Right ventricle myocardium superior (tissue), 1 donor: ENCODE data around the gene MDM1. TPM values are rescaled to one million over a fixed set of nuclear protein-coding genes. Genes with fewer than 3 reads are reported as not detected.
A peak's percentile ranks its signal among the peaks of the same experiment; 100 is the strongest.

Experiments
- ATAC-seq: fragments of 200-7000 bp; cut with Tn5 transposase; one replicate; pipeline ENCODE4 v1.9.1; 2020; ENCODE audit warnings: mild to moderate bottlenecking; ENCODE audit not compliant: poor library complexity
- DNase-seq: peaks from one replicate; pipeline ENCODE4 v3.0.0-alpha.2; 2020
- intact Hi-C: fragments of 100-400 bp; cut with DNase I; formaldehyde crosslinking; loops from one replicate; pipeline ENCODE4 v1.11.2; 2022
- total RNA-seq: library from RNA; stranded (reverse); fragmentation: NEBNext Ultra II Directional; extraction: Animal tissue kit (Norgen Biotek cat#: 25700); gene quantifications from one replicate; pipeline ENCODE4 v1.2.1, GENCODE V29; 2021
- donor health status: DM: no; HTN: yes; CAD: no; lungs with severe emphysema.

MDM1 gene
- total RNA-seq, 1 donor from 2014 or later = 7.3 TPM

DNA sequence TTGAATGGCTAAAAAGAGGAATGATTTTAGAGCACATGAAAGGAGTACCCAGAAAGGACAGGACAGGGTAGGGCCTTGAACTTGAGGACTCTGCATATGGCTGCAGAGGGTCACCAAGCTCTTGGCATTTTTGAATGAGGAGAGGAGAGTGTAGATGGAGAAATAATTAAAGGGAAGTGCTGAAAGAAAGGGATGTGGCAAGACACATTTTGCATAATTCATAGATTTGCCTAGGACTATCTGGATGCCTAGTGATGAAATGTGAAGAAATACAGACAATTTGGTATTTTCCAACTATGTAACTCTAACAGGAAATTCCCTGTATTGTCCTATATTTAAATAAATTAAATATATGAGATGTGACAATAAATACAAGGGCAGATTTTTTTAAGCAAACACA is 27.5 kb upstream of the MDM1 start:
- intact Hi-C loops = loop anchor here (5.0 kb wide), 1 partner anchor 328 kb away; the partner anchor contains the start of gene NUP107
- ATAC-seq = no peak

DNA sequence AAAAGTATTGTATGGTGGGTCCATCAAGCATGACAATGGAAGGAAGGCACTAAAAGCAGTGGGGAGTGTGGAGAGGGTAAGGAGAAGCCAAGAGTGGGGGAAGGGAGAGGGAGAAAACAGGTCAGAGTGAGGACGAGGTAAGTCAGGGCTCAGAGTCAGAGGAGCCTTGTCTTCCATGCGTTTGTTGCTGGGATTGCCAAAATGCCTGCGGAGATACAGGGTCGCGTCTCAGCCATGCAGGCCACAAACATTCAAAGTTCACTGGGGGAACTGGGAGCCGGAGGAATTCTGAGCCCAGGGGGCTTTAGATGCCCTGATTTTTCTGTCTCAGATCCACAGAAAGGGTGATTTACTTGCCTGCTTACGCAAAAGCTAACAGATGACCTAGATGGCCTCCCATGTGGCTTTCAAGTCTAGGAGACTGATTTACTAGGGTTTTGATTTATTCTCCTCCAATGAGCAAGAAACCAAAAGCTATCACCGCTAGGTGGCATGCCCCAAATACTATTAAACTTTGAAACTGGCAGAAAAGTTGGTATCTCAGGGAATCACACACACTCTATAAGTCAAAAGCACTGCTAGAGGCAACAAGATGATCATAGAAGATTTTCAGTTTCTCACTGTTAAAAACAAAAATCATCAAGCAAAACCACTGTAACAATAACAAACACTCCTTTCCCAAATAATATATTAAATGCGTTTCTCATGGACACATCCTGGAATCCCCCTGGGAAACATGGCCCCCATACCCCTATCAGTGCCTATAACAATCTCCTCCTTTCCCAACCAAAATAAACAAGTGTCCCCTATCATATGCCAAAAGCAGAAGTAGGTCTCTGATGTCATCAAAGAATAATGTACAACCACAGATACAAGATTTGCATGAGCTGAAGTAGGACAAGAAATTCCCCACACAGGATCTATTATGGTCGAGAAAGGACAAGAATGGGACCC is 26.6 kb upstream of the MDM1 start:
- peak; percentile 93 for ATAC-seq
- DNase-seq = no peak
- intact Hi-C loops = loop anchor here (5.0 kb wide), 1 partner anchor 328 kb away; the partner anchor contains the start of gene NUP107

More for the DNA sequence above, 27.5 kb upstream of the MDM1 start:
- no peak for DNase-seq

DNA sequence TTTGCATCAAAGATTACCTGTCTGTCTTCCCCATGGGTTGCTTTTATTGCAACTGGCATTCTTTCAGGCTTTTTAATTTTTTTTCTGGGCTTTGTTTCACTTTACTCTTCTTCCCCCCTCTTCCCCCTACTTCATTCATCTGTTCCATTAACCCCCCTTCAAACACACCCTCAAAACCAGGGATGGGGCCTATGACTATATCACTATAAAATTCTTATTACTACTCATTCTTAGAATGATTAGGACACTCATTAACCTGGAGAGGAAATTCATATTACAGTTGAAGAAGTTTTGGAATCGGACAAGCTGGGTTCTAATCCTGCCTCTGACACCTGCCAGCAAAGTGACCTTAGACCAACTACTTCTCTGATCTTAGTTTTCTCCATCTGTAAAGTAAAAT is 24.8 kb upstream of the MDM1 start:
- intact Hi-C loops = loop anchor here (5.0 kb wide), 1 partner anchor 330 kb away; the partner anchor contains the start of gene NUP107
- DNase-seq (no peak), ATAC-seq (no peak)

DNA sequence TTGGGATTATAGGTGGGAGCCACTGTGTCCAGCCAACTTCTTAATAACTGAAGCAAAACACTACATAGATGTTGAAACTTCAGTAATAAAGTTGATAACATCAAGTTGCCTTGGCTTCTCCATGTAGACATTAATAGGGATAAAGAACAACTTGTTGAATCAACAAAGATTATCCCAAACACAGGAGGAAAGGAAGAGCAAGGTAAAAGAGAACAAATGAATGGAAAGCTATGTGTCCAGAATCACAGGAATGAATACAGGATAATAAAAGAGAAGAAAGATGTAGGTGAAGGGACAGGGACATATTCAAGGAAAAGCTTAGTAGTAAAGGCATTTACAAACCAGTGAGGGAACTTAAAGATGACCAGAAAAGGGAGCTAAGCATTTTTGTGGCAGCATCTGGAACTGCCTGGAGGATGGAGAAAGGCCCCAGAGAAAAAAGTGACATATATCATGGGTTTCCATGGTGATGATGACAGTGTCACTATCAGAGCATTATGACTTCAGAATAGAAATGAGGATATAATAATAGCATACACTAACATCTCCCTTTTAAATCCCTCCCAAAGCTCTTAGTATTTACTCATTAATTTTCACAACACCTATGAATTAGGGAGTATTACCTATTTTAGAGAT is 24.0 kb upstream of the MDM1 start:
- ATAC-seq (no peak), DNase-seq (no peak)
- intact Hi-C loops = loop anchor here (5.0 kb wide), 1 partner anchor 331 kb away; the partner anchor contains the start of gene NUP107

DNA sequence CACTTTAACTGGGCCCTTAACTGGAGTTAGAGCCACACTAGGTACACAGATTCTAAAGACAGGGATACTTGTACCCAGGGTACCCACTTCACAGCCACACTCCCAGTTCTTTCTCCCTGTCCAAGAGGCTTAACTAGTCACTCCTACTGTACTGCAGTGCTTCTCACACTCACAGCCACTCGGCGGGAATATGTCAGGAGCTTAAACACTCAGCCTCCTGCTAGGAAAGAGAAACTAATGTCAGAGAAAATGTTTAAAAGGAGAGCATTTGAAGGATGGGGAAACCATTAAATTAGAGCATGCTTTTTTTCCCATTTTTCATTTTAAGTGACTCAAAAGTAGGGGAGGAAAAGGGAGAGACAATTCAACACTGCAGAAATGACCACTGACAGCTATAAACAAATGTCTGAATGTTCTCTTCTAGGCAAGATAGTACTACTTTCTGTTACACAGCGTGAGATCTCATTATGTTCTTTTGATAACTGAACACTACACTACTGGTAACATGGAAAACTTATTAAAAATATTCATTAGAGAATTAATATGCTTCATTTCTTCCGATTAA is 22.9 kb upstream of the MDM1 start:
- ATAC-seq = no peak
- intact Hi-C loops = loop anchor here (5.0 kb wide), 1 partner anchor 332 kb away; the partner anchor contains the start of gene NUP107
- DNase-seq = no peak

DNA sequence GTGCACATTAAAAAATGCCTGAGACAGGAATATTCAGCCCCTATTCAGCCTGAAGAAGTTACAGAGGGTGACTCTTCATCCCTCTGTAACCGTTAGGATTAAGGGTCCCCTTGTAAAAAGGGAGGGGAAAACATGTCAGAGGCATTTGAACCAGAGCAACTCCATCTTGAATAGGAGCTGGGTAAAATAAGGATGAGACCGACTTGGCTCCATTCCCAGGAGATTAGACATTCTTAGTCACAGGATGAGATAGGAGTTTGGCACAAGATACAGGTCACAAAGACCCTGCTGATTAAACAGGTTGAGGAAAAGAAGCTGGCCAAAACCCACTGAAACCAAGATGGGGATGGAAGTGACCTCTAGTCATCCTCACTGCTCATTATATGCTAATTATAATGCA is 19.9 kb upstream of the MDM1 start:
- intact Hi-C loops = no loop called here
- no peak for ATAC-seq
- DNase-seq = no peak

DNA sequence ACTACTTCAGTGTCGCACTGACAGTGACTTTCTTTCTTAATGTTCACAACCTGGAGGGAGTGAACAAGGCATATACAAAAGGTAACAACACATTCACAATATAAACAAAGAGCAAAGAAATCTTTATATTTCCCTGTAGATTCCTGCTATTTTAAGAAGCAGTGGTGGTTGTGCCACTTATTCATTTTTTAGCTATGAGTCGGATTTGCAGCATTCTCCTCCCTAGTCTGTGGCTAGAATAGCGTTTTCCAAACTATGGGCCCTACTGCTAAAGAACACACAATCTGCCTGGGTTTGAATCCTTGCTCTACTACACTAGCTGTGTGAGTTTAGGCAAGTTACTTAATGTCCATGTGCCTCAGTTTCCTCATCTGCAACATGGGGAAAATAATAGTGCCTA is 18.6 kb upstream of the MDM1 start:
- DNase-seq (no peak), ATAC-seq (no peak)
- intact Hi-C loops = no loop called here

DNA sequence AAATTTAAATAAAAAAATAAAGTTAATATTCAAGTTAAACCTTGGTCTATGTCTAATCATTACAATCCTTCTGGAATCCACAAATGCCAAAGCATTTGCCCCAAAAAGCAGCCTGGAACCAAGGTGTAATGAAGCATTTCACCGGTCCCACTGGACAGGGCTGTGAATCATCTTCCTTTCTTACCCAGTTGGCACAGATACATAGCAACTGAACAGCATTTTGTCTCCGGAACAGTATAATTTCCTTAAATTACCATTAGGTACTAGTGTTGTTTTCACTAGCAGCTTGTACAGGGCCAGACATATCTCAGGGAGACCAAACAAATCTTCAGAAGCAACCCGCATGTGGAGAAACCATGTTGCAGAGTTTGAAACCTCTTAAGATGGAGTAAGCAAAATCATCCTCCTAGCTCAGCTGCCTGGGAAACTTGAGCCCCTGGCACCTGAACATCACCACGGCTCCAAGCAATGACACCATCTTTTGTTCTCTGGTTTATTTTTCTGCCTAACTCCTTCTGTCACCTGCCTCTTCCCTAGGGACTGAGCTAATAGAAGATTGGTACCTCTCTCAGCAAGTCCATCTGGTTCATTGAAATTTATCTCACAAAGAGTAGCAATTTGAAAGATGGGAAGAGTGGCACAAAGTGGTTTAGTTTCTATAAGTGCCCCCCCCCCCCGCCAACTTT is 17.9 kb upstream of the MDM1 start:
- DNase-seq (no peak), ATAC-seq (no peak)
- intact Hi-C loops = no loop called here

DNA sequence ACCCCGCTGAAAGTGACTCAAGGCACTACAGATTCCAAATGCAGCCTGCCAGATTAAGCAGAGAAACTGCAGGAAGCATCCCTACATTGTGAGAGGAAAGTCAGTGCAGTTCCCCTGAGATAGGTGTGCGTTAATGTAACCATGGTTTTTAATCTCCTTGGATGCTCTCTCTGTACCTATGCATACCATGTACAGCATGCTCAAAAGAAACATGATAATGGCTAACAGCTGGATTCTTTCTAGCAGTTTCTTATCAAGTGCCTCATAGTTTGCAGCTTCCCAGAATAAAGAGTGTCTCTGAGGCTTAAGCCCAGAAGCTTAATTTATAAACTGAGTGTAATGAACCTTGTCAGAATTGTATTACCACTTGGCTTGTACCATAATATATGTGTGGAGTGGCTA is 17.1 kb upstream of the MDM1 start:
- no peak for ATAC-seq
- no peak for DNase-seq
- intact Hi-C loops = no loop called here

DNA sequence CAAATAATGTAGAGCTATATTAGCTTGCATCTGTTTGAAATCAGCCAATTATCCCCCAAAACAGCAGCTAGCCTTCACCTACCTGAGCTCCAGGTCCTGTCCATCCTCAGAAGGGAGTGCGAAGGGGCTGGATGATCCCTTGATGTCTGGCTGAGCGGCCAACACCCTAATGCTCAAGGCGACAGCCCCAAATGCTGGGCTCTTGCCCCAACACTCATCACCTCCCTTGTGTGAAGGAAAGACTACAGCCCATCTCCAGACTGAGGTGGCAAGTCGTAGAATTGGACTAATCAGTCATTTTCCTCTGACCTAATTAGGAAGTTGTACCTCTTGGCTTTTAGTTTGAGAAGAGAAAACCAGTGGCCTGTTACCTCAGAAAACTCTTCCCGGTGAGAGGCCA is 16.3 kb upstream of the MDM1 start:
- intact Hi-C loops = no loop called here
- ATAC-seq (no peak), DNase-seq (no peak)

DNA sequence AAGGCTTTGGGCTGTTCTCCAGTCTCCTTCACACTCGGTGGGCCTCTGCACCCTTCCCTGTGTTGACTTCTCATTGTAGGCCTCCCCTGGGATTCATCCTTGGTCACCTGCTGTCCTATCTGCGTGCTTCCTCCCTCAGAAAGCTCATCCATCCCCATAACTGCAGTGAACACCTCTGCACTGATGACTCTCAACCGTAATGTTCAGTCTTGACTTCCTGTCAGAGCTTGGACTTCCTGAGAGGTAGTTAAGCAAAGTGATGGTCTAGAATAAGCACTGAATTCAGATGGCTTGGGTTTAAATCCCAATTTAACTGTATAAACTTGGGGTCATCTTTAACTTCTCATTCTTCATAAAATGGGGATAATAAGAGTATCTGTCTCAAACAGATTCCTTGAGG is 13.6 kb upstream of the MDM1 start:
- intact Hi-C loops = no loop called here
- DNase-seq = no peak
- no peak for ATAC-seq

DNA sequence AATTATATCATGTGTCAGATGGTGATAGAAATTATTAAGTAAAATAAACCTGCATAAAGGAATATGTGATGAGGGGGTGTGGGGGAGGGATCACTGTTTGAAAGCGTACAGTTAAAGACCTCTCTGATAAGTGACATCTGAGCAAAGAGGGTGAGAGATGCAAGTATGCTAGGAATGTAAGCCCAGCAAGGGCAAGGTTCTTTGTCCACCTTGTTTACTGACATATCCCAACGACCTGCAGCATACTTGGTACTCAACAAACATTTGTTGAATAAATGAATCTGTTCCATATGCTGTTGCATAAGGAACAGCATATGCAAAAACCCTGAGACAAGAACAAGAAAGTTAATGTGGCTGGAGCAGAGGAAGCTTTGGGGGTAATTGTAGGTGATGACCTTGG is 12.0 kb upstream of the MDM1 start:
- no peak for DNase-seq
- intact Hi-C loops = no loop called here
- no peak for ATAC-seq

DNA sequence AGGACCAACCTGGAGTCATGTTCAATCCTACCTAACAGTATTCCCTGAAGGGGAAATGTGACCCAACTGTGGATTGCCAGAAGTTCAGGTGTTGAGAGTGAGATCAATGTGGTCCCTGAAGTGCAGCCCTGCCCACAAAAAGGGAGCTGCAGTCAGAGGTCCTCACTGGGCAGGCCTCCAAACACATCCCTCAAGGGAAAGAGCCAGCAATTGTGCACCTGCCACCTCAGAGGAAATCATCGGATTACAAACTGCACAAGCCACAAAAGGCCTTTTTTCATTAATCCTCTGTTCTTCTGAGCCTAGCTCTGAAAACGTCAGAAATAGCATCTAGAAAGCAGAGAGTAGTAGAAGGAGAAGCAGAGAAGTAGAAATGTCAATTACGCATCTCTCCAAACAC is 10.8 kb upstream of the MDM1 start:
- intact Hi-C loops = no loop called here
- no peak for DNase-seq
- ATAC-seq = no peak

DNA sequence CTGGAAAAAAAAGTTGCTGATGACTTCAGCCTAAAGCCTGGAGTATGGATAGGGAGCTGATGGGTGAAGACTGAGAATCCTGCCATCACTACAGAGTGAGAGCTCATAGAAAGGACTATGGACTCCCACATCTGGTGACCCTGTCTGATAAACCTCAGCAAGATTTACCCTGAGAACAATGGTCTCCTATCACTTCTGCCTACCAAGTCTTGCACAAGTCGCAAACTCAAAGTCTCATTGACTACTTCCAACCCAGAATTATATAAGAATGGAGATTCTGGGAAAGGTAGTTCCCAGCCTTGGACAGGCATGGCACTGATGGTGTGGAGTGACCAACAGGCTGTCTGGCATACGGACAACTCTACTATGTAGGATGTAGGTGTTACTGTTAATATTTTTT is 9.7 kb upstream of the MDM1 start:
- ATAC-seq = no peak
- DNase-seq = no peak
- intact Hi-C loops = no loop called here

DNA sequence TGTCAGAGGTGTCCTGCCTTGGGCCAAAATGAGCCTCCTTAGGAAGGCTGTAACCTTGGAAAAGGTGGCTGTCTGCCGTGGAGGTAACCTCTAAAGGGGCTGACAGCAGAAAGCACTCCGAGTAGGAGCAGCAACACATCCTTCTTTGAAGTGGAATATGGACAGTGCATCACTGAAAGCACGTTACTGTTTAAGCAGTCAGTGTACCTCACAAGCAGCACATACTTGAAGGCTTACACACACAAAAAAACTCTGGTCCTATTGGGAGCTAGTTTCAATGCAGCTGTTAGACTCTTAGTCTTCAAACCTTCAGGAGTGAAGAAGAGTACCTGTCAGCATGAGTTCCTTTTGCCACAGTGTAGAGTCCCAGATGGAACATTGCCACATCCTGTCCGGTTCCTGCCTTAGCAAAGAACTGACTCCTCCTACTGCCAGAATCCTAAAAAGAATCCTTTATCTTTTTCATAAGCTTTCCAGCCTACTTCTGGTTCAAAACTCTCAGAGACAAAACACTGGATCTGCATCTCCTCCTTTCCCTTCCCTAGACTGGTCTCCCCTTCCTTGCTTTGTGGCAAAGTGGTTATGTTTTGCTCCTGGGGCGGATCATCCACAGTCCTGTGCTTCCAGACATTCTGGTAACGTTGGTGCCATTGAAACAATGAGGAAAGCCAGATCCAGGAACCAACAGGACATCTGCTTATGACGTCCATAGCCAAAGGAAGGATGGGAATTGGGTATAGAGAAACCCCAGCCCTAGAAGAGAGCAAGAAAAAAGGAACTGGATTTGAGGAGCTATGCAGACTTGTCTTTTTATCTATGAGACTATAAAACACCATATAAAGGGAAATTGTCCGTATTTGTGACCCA is 8.5 kb upstream of the MDM1 start:
- intact Hi-C loops = no loop called here
- no peak for DNase-seq
- no peak for ATAC-seq

DNA sequence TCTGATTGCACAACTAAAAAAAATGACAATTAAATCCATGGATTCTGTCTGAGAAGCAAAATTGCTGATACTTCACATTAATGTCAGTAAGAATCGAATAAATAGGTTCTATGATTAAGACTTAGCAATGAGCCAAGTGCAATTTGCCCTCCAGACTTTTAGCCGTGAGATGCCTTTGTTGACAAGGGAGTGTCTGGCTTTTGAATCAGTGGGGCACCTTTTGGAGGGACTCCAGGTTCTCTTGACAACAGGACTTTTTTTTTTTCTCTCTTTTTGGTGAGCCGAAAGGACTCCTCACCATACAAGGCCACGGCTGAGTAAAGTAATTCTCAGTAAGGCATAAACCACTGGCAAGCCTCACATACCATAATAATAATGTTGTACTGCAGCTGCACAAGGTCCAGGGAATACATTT is 4.7 kb upstream of the MDM1 start:
- intact Hi-C loops = no loop called here
- no peak for ATAC-seq
- DNase-seq = no peak

DNA sequence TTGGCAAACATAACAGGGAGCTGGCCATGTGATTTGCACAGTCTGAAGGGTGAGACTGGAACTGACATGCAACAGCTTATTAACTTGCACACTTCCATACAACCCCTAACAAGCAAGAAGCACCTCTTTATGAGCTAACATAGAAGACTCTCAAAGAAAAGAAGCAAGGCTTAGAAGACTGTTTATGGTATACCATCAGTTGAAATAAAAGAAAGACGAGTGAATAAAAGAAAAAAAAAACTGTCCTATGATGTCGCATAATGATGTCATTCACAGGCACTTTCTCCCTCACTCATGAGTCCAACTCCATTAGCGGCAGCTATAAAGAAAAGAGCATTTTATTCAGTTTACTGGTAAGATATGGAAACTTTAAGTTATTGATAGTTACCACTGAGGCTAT is 3.3 kb upstream of the MDM1 start:
- intact Hi-C loops = no loop called here
- DNase-seq (no peak), ATAC-seq (no peak)

DNA sequence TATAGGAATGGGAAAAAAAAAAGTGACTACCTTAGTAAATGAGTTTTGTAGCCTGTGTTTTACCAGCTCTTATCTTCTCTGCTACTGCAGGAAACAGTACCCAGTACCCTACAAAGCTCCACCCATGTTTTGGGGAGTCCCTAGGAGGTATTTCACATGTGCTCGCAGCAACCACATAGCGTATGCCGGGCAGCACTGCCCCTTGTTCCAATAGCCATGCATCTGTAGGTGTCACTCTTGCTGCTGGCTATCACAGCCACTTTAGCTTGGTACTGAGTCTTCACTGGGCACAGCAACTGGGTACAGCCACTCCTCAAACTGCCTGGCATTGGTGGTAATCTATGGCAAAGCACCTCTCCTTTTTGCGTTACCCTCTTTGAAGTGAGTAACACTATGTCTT is 2.0 kb upstream of the MDM1 start:
- intact Hi-C loops = no loop called here
- no peak for DNase-seq
- ATAC-seq = no peak
